ENCODE results near the gene AATF. TPM values are rescaled to one million over a fixed set of nuclear protein-coding genes. Genes with fewer than 3 reads are reported as not detected.

The AATF gene
- polyA plus RNA-seq (2011; rRNA removed): 16.7 and 18.5 TPM in 2 replicates
- polyA minus RNA-seq (2011; rRNA and poly(A)+ RNA removed): 20.1 and 25.8 TPM in 2 replicates

- DNase-seq (ENCODE audit: low read depth): peak; percentile 69
- POLR2A ChIA-PET: no interaction called here
- H3K27me3 ChIP-seq (ENCODE audit: control insufficient read depth, insufficient read depth, low read length): peaks cover 26% of the 10 kb centered on the region
- no peaks in the 10 kb centered on the region for H3K36me3 ChIP-seq (ENCODE audit: control insufficient read depth, insufficient read depth, low read length)
- CTCF ChIA-PET: interaction anchor here (0.8 to 2.1 kb wide), 3 partner anchors 10 to 99 kb away, joined by 3 to 5 read pairs (median 4); no protein-coding TSS in a partner anchor
- TF ChIP-seq CTCF (IDR thresholded peaks at IDR 0.05; ENCODE audit: insufficient read depth, low read depth, low read length): no peak
- peak within 1 kb of the TSS; percentile 85 for H3K4me3 ChIP-seq (ENCODE audit: low read depth, low read length)
Measured at GRCh38 chr17:36948717-36949460, at the start of gene AATF. TSS of gene AATF (plus strand) at chr17:36948954. CDS start at chr17:36949126, 172 bp downstream.

GRCh38 chr17:36899250-36900159 lies 49.2 kb upstream of the AATF start:
- Histone ChIP-seq H3K4me3 (ENCODE audit: low read depth, low read length) (no peak overlapping the region), H3K27me3 (ENCODE audit: control insufficient read depth, insufficient read depth, low read length) (peaks cover 3% of the 10 kb centered on the region; the same call in 1 of the 2 replicates), H3K36me3 (ENCODE audit: control insufficient read depth, insufficient read depth, low read length) (no peaks in the 10 kb centered on the region)
- no peak for DNase-seq (ENCODE audit: low read depth)
- ChIA-PET POLR2A (no interaction called here), CTCF (interaction anchor here (0.6 kb wide), 1 partner anchor 15 kb away, joined by 3 read pairs; no protein-coding TSS in a partner anchor)
- no peak for TF ChIP-seq CTCF (IDR thresholded peaks at IDR 0.05; ENCODE audit: insufficient read depth, low read depth, low read length)

- ChIA-PET CTCF (no interaction called here), POLR2A (no interaction called here)
- DNase-seq (ENCODE audit: low read depth): no peak
- TF ChIP-seq CTCF (IDR thresholded peaks at IDR 0.05; ENCODE audit: insufficient read depth, low read depth, low read length): no peak
- H3K36me3 ChIP-seq (ENCODE audit: control insufficient read depth, insufficient read depth, low read length): no peaks in the 10 kb centered on the region
- H3K4me3 ChIP-seq (ENCODE audit: low read depth, low read length): no peak overlapping the region
- peaks cover 3% of the 10 kb centered on the region; the same call in 1 of the 2 replicates for H3K27me3 ChIP-seq (ENCODE audit: control insufficient read depth, insufficient read depth, low read length)
Measured at GRCh38 chr17:36900160-36900512, 48.6 kb upstream of the AATF start.

- Histone ChIP-seq H3K4me3 (ENCODE audit: low read depth, low read length) (no peak overlapping the region), H3K36me3 (ENCODE audit: control insufficient read depth, insufficient read depth, low read length) (no peaks in the 10 kb centered on the region), H3K27me3 (ENCODE audit: control insufficient read depth, insufficient read depth, low read length) (peaks cover 3% of the 10 kb centered on the region; the same call in 1 of the 2 replicates)
- ChIA-PET POLR2A (no interaction called here), CTCF (no interaction called here)
- no peak for TF ChIP-seq CTCF (IDR thresholded peaks at IDR 0.05; ENCODE audit: insufficient read depth, low read depth, low read length)
- no peak for DNase-seq (ENCODE audit: low read depth)
Measured at GRCh38 chr17:36901506-36901905, 47.2 kb upstream of the AATF start.

GRCh38 chr17:36907407-36907806 lies 41.3 kb upstream of the AATF start:
- Histone ChIP-seq H3K4me3 (ENCODE audit: low read depth, low read length) (no peak overlapping the region), H3K36me3 (ENCODE audit: control insufficient read depth, insufficient read depth, low read length) (no peaks in the 10 kb centered on the region), H3K27me3 (ENCODE audit: control insufficient read depth, insufficient read depth, low read length) (peaks cover 8% of the 10 kb centered on the region)
- ChIA-PET POLR2A (interaction anchor here (0.5 kb wide), 1 partner anchor 11 kb away, joined by 3 read pairs; no protein-coding TSS in a partner anchor), CTCF (no interaction called here)
- TF ChIP-seq CTCF (IDR thresholded peaks at IDR 0.05; ENCODE audit: insufficient read depth, low read depth, low read length): no peak
- no peak for DNase-seq (ENCODE audit: low read depth)

All from BJ (cell line).